Adipocyte (in vitro differentiated cells): ENCODE measurements around the gene BAG3.

ENCODE experiments used
- DNase-seq: peaks from one replicate; pipeline ENCODE4 v3.0.0-alpha.2; 2015; ENCODE audit warnings: low read depth
- H3K27me3 ChIP-seq: replicated peaks from 2 replicates; pipeline ENCODE4 v1.7.0; 2013; ENCODE audit warnings: mild to moderate bottlenecking, low read length, moderate library complexity; ENCODE audit not compliant: control insufficient read depth, insufficient read depth
- H3K36me3 ChIP-seq: 2 replicates; pipeline ENCODE4 v1.7.0; 2013; ENCODE audit warnings: low read length, mild to moderate bottlenecking, moderate library complexity; ENCODE audit not compliant: control insufficient read depth, insufficient read depth, severe bottlenecking
- H3K4me1 ChIP-seq: 2 replicates; pipeline ENCODE4 v1.7.0; 2013; ENCODE audit warnings: mild to moderate bottlenecking, low read length, moderate library complexity; ENCODE audit not compliant: control insufficient read depth, insufficient read depth
- H3K4me3 ChIP-seq: 2 replicates; pipeline ENCODE4 v1.7.0; 2013; ENCODE audit warnings: mild to moderate bottlenecking, low read length, moderate library complexity
- H3K9ac ChIP-seq: 2 replicates; pipeline ENCODE4 v1.7.0; 2013; ENCODE audit warnings: mild to moderate bottlenecking, low read length, moderate library complexity
- H3K9me3 ChIP-seq: 2 replicates; pipeline ENCODE4 v1.7.0; 2013; ENCODE audit warnings: mild to moderate bottlenecking, low read length, moderate library complexity; ENCODE audit not compliant: control insufficient read depth

BAG3 gene

GRCh38 chr10:119650692-119651513 lies at the start of gene BAG3:
Gene BAG3, plus strand, starts transcription at chr10:119651380. Its CDS starts 296 bp downstream, at chr10:119651676.
- peak within 1 kb of the TSS; percentile 89 for H3K4me3 ChIP-seq
- peaks cover 35% of the 10 kb centered on the region for H3K4me1 ChIP-seq
- peak within 1 kb of the TSS; percentile 98 for H3K9ac ChIP-seq
- H3K9me3 ChIP-seq = peaks cover 3% of the 10 kb centered on the region
- H3K27me3 ChIP-seq = no peaks in the 10 kb centered on the region
- peak; percentile 97 for DNase-seq
- no peaks in the 10 kb centered on the region for H3K36me3 ChIP-seq

GRCh38 chr10:119602241-119603095 lies 48.7 kb upstream of the BAG3 start:
- Histone ChIP-seq H3K9me3 (no peaks in the 10 kb centered on the region), H3K4me1 (peaks cover 5% of the 10 kb centered on the region), H3K9ac (no peak overlapping the region), H3K4me3 (no peak overlapping the region), H3K27me3 (no peaks in the 10 kb centered on the region), H3K36me3 (no peaks in the 10 kb centered on the region)
- DNase-seq = no peak

GRCh38 chr10:119604468-119604867 lies 46.7 kb upstream of the BAG3 start:
- H3K4me1 ChIP-seq = no peaks in the 10 kb centered on the region
- DNase-seq = no peak
- H3K36me3 ChIP-seq = no peaks in the 10 kb centered on the region
- no peak overlapping the region for H3K4me3 ChIP-seq
- no peaks in the 10 kb centered on the region for H3K27me3 ChIP-seq
- H3K9ac ChIP-seq = no peak overlapping the region
- no peaks in the 10 kb centered on the region for H3K9me3 ChIP-seq

GRCh38 chr10:119608316-119609155 lies 42.6 kb upstream of the BAG3 start:
- H3K9me3 ChIP-seq = no peaks in the 10 kb centered on the region
- H3K4me1 ChIP-seq = no peaks in the 10 kb centered on the region
- DNase-seq = peak; percentile 65
- H3K36me3 ChIP-seq = no peaks in the 10 kb centered on the region
- no peaks in the 10 kb centered on the region for H3K27me3 ChIP-seq
- no peak overlapping the region for H3K9ac ChIP-seq
- no peak overlapping the region for H3K4me3 ChIP-seq

GRCh38 chr10:119609516-119609915 lies 41.7 kb upstream of the BAG3 start:
- DNase-seq = no peak

GRCh38 chr10:119611433-119611832 lies 39.7 kb upstream of the BAG3 start:
- Histone ChIP-seq H3K27me3 (no peaks in the 10 kb centered on the region), H3K4me3 (no peak overlapping the region), H3K9me3 (no peaks in the 10 kb centered on the region), H3K36me3 (no peaks in the 10 kb centered on the region), H3K9ac (no peak overlapping the region), H3K4me1 (peaks cover 2% of the 10 kb centered on the region)
- no peak for DNase-seq

More at GRCh38 chr10:119609516-119609915, 41.7 kb upstream of the BAG3 start:
- no peak overlapping the region for H3K9ac ChIP-seq
- no peak overlapping the region for H3K4me3 ChIP-seq
- H3K27me3 ChIP-seq = no peaks in the 10 kb centered on the region
- H3K36me3 ChIP-seq = no peaks in the 10 kb centered on the region
- H3K9me3 ChIP-seq = no peaks in the 10 kb centered on the region
- no peaks in the 10 kb centered on the region for H3K4me1 ChIP-seq

GRCh38 chr10:119613741-119614140 lies 37.4 kb upstream of the BAG3 start:
- DNase-seq = no peak
- H3K27me3 ChIP-seq = no peaks in the 10 kb centered on the region
- no peaks in the 10 kb centered on the region for H3K36me3 ChIP-seq
- H3K9me3 ChIP-seq = no peaks in the 10 kb centered on the region
- H3K4me1 ChIP-seq = peaks cover 15% of the 10 kb centered on the region
- no peak overlapping the region for H3K4me3 ChIP-seq
- no peak overlapping the region for H3K9ac ChIP-seq

GRCh38 chr10:119614686-119615085 lies 36.5 kb upstream of the BAG3 start:
- H3K9ac ChIP-seq = no peak overlapping the region
- H3K27me3 ChIP-seq = no peaks in the 10 kb centered on the region
- no peaks in the 10 kb centered on the region for H3K36me3 ChIP-seq
- peaks cover 21% of the 10 kb centered on the region for H3K4me1 ChIP-seq
- no peak for DNase-seq
- H3K4me3 ChIP-seq = no peak overlapping the region
- no peaks in the 10 kb centered on the region for H3K9me3 ChIP-seq

GRCh38 chr10:119616882-119617570 lies 34.2 kb upstream of the BAG3 start:
- peaks cover 32% of the 10 kb centered on the region for H3K4me1 ChIP-seq
- DNase-seq = no peak
- no peak overlapping the region for H3K9ac ChIP-seq
- no peaks in the 10 kb centered on the region for H3K9me3 ChIP-seq
- H3K36me3 ChIP-seq = no peaks in the 10 kb centered on the region
- H3K4me3 ChIP-seq = no peak overlapping the region
- H3K27me3 ChIP-seq = no peaks in the 10 kb centered on the region

GRCh38 chr10:119619215-119619614 lies 32.0 kb upstream of the BAG3 start:
- Histone ChIP-seq H3K9me3 (no peaks in the 10 kb centered on the region), H3K27me3 (no peaks in the 10 kb centered on the region), H3K36me3 (no peaks in the 10 kb centered on the region), H3K9ac (no peak overlapping the region), H3K4me3 (no peak overlapping the region), H3K4me1 (peaks cover 32% of the 10 kb centered on the region)
- no peak for DNase-seq
